ENCODE data around the gene ANKRD60. TPM values are rescaled to one million over a fixed set of nuclear protein-coding genes. Genes with fewer than 3 reads are reported as not detected.
A peak's percentile ranks its signal among the peaks of the same experiment; 100 is the strongest.

The ANKRD60 gene
- total RNA-seq, 2 donors from 2014 or later: not detected

- no peaks in the 10 kb centered on the region for H3K27me3 ChIP-seq
- intact Hi-C loops (cut with DNase I): no loop called here
- DNase-seq: no peak
- no peaks in the 10 kb centered on the region for H3K4me1 ChIP-seq
- H3K9me3 ChIP-seq: no peaks in the 10 kb centered on the region
- peaks cover 21% of the 10 kb centered on the region for H3K36me3 ChIP-seq
- H3K4me3 ChIP-seq: no peak overlapping the region
- TF ChIP-seq CTCF (IDR thresholded peaks at IDR 0.05): no peak
- no peak overlapping the region for H3K27ac ChIP-seq
- no peak overlapping the region for H3K9ac ChIP-seq (ENCODE audit: low read depth in 2 of 2, low read length in 2 of 2)
Measured at GRCh38 chr20:58243653-58244410, 15.4 kb upstream of the ANKRD60 start.

- no peaks in the 10 kb centered on the region for H3K4me1 ChIP-seq
- H3K27me3 ChIP-seq: no peaks in the 10 kb centered on the region
- H3K9me3 ChIP-seq: no peaks in the 10 kb centered on the region
- no peak overlapping the region for H3K9ac ChIP-seq (ENCODE audit: low read depth in 2 of 2, low read length in 2 of 2)
- intact Hi-C loops (cut with DNase I): no loop called here
- peak; percentile 6 for DNase-seq
- H3K36me3 ChIP-seq: peaks cover 21% of the 10 kb centered on the region
- no peak overlapping the region for H3K4me3 ChIP-seq
- no peak overlapping the region for H3K27ac ChIP-seq
- TF ChIP-seq CTCF (IDR thresholded peaks at IDR 0.05): no peak
Measured at GRCh38 chr20:58242824-58243223, 14.4 kb upstream of the ANKRD60 start.

- no peaks in the 10 kb centered on the region for H3K9me3 ChIP-seq
- no peaks in the 10 kb centered on the region for H3K27me3 ChIP-seq
- H3K4me3 ChIP-seq: no peak overlapping the region
- no peak for TF ChIP-seq CTCF (IDR thresholded peaks at IDR 0.05)
- intact Hi-C loops (cut with DNase I): no loop called here
- DNase-seq: peak; percentile 13
- H3K27ac ChIP-seq: no peak overlapping the region
- H3K36me3 ChIP-seq: peaks cover 21% of the 10 kb centered on the region
- H3K4me1 ChIP-seq: no peaks in the 10 kb centered on the region
- no peak overlapping the region for H3K9ac ChIP-seq (ENCODE audit: low read depth in 2 of 2, low read length in 2 of 2)
Measured at GRCh38 chr20:58241766-58242465, 13.5 kb upstream of the ANKRD60 start.

GRCh38 chr20:58240471-58240870 is 12.0 kb upstream of the ANKRD60 start:
- intact Hi-C loops (cut with DNase I): no loop called here
- peaks cover 17% of the 10 kb centered on the region for H3K36me3 ChIP-seq

GRCh38 chr20:58239216-58239615 is 10.8 kb upstream of the ANKRD60 start:
- H3K27me3 ChIP-seq: no peaks in the 10 kb centered on the region
- peaks cover 12% of the 10 kb centered on the region for H3K36me3 ChIP-seq
- H3K4me1 ChIP-seq: no peaks in the 10 kb centered on the region
- TF ChIP-seq CTCF (IDR thresholded peaks at IDR 0.05): no peak
- DNase-seq: no peak
- H3K4me3 ChIP-seq: no peak overlapping the region
- no peak overlapping the region for H3K9ac ChIP-seq (ENCODE audit: low read depth in 2 of 2, low read length in 2 of 2)
- H3K9me3 ChIP-seq: no peaks in the 10 kb centered on the region
- intact Hi-C loops (cut with DNase I): loop anchor here (5.0 to 10.0 kb wide), 2 partner anchors 208 to 616 kb away; partner anchors contain the start of genes GNAS and GNAS-AS1
- no peak overlapping the region for H3K27ac ChIP-seq

More at GRCh38 chr20:58240471-58240870, 12.0 kb upstream of the ANKRD60 start:
- peak; percentile 4 for DNase-seq
- TF ChIP-seq CTCF (IDR thresholded peaks at IDR 0.05): no peak
- no peaks in the 10 kb centered on the region for H3K9me3 ChIP-seq
- no peak overlapping the region for H3K9ac ChIP-seq (ENCODE audit: low read depth in 2 of 2, low read length in 2 of 2)
- no peak overlapping the region for H3K4me3 ChIP-seq
- H3K27ac ChIP-seq: no peak overlapping the region
- no peaks in the 10 kb centered on the region for H3K4me1 ChIP-seq
- H3K27me3 ChIP-seq: no peaks in the 10 kb centered on the region

Data from colonic mucosa (tissue), 4 donors.